DOHH2 (cell line): ENCODE data around the gene ATP1A3.

Source experiments
- H3F3A ChIP-seq: fragments of 200-600 bp; sonication (generic), shearing (Covaris generic); 2 replicates; pipeline ENCODE4 v1.6.0; 2016; ENCODE audit warnings: antibody characterized with exemption, mild to moderate bottlenecking; ENCODE audit not compliant: control insufficient read depth, insufficient read depth
- H3K27ac ChIP-seq: fragments of 200-600 bp; sonication (generic); 2 replicates; pipeline ENCODE4 v1.5.1; 2014; ENCODE audit warnings: low read depth, mild to moderate bottlenecking, low read length, moderate library complexity
- H3K27me3 ChIP-seq: fragments of 200-600 bp; sonication (generic); 2 replicates; pipeline ENCODE4 v1.6.1; 2014; ENCODE audit warnings: mild to moderate bottlenecking, low read length, mixed read lengths; ENCODE audit not compliant: control insufficient read depth
- H3K36me3 ChIP-seq: fragments of 200-600 bp; sonication (generic); 2 replicates; pipeline ENCODE4 v1.6.1; 2014; ENCODE audit warnings: mild to moderate bottlenecking, low read length, moderate library complexity, mixed read lengths; ENCODE audit not compliant: control insufficient read depth
- H3K4me1 ChIP-seq: fragments of 200-600 bp; sonication (generic); 2 replicates; pipeline ENCODE4 v1.6.1; 2014; ENCODE audit warnings: mild to moderate bottlenecking, low read length, mixed read lengths; ENCODE audit not compliant: control insufficient read depth
- H3K4me2 ChIP-seq: fragments of 200-600 bp; sonication (generic); 2 replicates; pipeline ENCODE4 v1.6.0; 2014; ENCODE audit warnings: mild to moderate bottlenecking, low read length, moderate library complexity
- H3K4me3 ChIP-seq: fragments of 200-600 bp; sonication (generic); 2 replicates; pipeline ENCODE4 v1.5.1; 2014; ENCODE audit warnings: mild to moderate bottlenecking, low read length, mixed read lengths
- H3K79me2 ChIP-seq: fragments of 200-600 bp; sonication (generic); 2 replicates; pipeline ENCODE4 v1.6.1; 2014; ENCODE audit warnings: mild to moderate bottlenecking, low read length, mixed read lengths; ENCODE audit not compliant: control insufficient read depth
- H3K9me2 ChIP-seq: fragments of 200-600 bp; sonication (generic); replicated peaks from 2 replicates; pipeline ENCODE4 v1.6.1; 2014; ENCODE audit warnings: mild to moderate bottlenecking, low read length, mixed read lengths; ENCODE audit not compliant: control insufficient read depth
- H3K9me3 ChIP-seq: fragments of 200-600 bp; sonication (generic); 2 replicates; pipeline ENCODE4 v1.6.1; 2014; ENCODE audit warnings: antibody characterized with exemption, low read length, mixed read lengths; ENCODE audit not compliant: control insufficient read depth, insufficient read depth
- H4K20me1 ChIP-seq: fragments of 200-600 bp; sonication (generic); 2 replicates; pipeline ENCODE4 v1.6.0; 2014; ENCODE audit warnings: low read depth, mild to moderate bottlenecking, antibody characterized with exemption, low read length, moderate library complexity; ENCODE audit not compliant: control insufficient read depth, insufficient read depth
- EZH2phosphoT487 ChIP-seq: fragments of 200-600 bp; sonication (generic); IDR thresholded peaks from 2 replicates; pipeline ENCODE4 v1.6.1; 2017; ENCODE audit warnings: borderline replicate concordance, mild to moderate bottlenecking, antibody characterized with exemption, low read length, moderate library complexity, mixed read lengths
- TF ChIP-seq, protein P1 (sequence below): fragments of 200-600 bp; sonication (generic); IDR thresholded peaks from one replicate; pipeline ENCODE4 v1.5.1; 2014; ENCODE audit warnings: antibody characterized with exemption, mild to moderate bottlenecking, low read depth, low read length; ENCODE audit not compliant: poor library complexity, severe bottlenecking

ATP1A3 gene

DNA sequence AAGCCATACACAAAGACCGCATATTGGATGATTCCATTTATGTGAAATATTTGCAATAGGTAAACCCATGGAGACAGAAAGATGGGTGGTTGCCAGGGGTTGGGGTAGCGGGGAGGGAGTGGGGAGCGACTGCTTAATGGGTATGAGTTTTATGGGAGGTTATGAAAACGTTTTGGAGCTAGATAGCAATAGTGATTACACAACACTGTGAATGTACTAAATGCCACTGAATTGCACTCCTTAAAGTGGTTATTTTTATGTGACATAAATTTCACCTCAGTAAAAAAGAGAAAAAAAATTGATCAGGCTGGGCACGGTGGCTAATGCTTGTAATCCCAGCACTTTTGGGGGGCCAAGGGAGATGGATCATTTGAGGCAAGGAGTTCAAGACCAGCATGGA lies 39.4 kb upstream of the ATP1A3 start:
- no peak overlapping the region for H3K4me3 ChIP-seq
- no peaks in the 10 kb centered on the region for H3K9me2 ChIP-seq
- H4K20me1 ChIP-seq: no peaks in the 10 kb centered on the region
- H3K27ac ChIP-seq: no peak overlapping the region
- peaks cover 11% of the 10 kb centered on the region; the same call in 1 of the 2 replicates for H3K27me3 ChIP-seq
- H3K4me1 ChIP-seq: peaks cover 8% of the 10 kb centered on the region
- no peaks in the 10 kb centered on the region for H3F3A ChIP-seq
- no peak for TF ChIP-seq EZH2phosphoT487
- TF ChIP-seq, protein P1, sequence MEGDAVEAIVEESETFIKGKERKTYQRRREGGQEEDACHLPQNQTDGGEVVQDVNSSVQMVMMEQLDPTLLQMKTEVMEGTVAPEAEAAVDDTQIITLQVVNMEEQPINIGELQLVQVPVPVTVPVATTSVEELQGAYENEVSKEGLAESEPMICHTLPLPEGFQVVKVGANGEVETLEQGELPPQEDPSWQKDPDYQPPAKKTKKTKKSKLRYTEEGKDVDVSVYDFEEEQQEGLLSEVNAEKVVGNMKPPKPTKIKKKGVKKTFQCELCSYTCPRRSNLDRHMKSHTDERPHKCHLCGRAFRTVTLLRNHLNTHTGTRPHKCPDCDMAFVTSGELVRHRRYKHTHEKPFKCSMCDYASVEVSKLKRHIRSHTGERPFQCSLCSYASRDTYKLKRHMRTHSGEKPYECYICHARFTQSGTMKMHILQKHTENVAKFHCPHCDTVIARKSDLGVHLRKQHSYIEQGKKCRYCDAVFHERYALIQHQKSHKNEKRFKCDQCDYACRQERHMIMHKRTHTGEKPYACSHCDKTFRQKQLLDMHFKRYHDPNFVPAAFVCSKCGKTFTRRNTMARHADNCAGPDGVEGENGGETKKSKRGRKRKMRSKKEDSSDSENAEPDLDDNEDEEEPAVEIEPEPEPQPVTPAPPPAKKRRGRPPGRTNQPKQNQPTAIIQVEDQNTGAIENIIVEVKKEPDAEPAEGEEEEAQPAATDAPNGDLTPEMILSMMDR: no peak
- H3K79me2 ChIP-seq: no peaks in the 10 kb centered on the region
- no peaks in the 10 kb centered on the region for H3K9me3 ChIP-seq
- H3K4me2 ChIP-seq: no peak overlapping the region
- H3K36me3 ChIP-seq: no peaks in the 10 kb centered on the region

GRCh38 chr19:42032431-42032830 lies 38.4 kb upstream of the ATP1A3 start:
- Histone ChIP-seq H3K27ac (no peak overlapping the region), H3K27me3 (peaks cover 11% of the 10 kb centered on the region; the same call in 1 of the 2 replicates), H3K4me2 (no peak overlapping the region), H3K79me2 (no peaks in the 10 kb centered on the region), H3K9me2 (no peaks in the 10 kb centered on the region), H4K20me1 (no peaks in the 10 kb centered on the region), H3K4me1 (peaks cover 8% of the 10 kb centered on the region), H3K9me3 (no peaks in the 10 kb centered on the region), H3K4me3 (no peak overlapping the region), H3K36me3 (no peaks in the 10 kb centered on the region), H3F3A (no peaks in the 10 kb centered on the region)
- TF ChIP-seq, protein P1: no peak
- no peak for TF ChIP-seq EZH2phosphoT487

DNA sequence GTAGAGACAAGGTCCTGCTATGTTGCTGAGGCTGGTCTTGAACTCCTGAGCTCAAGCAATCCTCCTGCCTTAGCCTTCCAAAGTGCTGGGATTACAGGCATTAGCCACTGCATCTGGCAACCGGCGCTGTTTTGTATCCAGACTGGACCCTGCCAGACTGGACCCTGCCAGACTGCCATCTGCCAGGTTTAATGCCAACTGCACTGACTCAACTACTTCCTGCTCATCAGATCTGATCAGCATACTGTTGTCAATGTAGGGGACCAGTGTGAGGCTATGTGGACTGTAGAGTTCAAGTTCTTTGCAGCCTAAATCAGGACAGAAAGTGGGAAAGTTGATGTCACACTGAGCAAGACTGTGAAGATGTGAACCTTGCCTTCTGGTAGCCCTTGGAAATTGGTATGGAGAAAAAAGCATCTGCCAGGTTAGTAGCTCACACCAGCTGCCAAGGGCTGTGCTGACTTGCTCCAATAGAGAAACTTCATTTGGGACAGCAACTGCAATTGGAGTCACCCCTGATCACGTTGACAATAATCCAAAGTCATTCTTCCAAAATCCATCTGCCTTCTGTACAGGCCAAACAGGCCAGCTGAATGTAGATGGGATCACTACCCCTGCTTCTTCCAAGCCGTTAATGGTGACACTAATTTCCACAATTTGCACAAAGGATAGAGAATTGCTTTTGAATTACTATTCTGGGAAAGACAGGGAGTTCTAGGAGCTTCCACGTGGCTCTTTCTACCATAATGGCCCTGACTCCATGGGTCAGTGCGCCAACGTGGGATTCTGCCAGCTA lies 36.8 kb upstream of the ATP1A3 start:
- H3K9me3 ChIP-seq: no peaks in the 10 kb centered on the region
- H3F3A ChIP-seq: no peaks in the 10 kb centered on the region
- H3K9me2 ChIP-seq: no peaks in the 10 kb centered on the region
- H3K36me3 ChIP-seq: no peaks in the 10 kb centered on the region
- peaks cover 11% of the 10 kb centered on the region; the same call in 1 of the 2 replicates for H3K27me3 ChIP-seq
- H3K27ac ChIP-seq: no peak overlapping the region
- no peak for TF ChIP-seq EZH2phosphoT487
- TF ChIP-seq, protein P1: no peak
- H4K20me1 ChIP-seq: no peaks in the 10 kb centered on the region
- peaks cover 8% of the 10 kb centered on the region for H3K4me1 ChIP-seq
- H3K79me2 ChIP-seq: no peaks in the 10 kb centered on the region
- H3K4me2 ChIP-seq: no peak overlapping the region
- H3K4me3 ChIP-seq: no peak overlapping the region
